SH-SY5Y (cell line): ENCODE data around the gene AAR2.

ENCODE experiments used
- GATA2 ChIP-seq: IDR thresholded peaks from 2 replicates; pipeline ENCODE4 v1.6.1; 2011; ENCODE audit warnings: mild to moderate bottlenecking, low read depth, low read length
- GATA3 ChIP-seq: IDR thresholded peaks from 2 replicates; pipeline ENCODE4 v1.6.1; 2011; ENCODE audit warnings: low read depth, mild to moderate bottlenecking, low read length, moderate library complexity

DNA sequence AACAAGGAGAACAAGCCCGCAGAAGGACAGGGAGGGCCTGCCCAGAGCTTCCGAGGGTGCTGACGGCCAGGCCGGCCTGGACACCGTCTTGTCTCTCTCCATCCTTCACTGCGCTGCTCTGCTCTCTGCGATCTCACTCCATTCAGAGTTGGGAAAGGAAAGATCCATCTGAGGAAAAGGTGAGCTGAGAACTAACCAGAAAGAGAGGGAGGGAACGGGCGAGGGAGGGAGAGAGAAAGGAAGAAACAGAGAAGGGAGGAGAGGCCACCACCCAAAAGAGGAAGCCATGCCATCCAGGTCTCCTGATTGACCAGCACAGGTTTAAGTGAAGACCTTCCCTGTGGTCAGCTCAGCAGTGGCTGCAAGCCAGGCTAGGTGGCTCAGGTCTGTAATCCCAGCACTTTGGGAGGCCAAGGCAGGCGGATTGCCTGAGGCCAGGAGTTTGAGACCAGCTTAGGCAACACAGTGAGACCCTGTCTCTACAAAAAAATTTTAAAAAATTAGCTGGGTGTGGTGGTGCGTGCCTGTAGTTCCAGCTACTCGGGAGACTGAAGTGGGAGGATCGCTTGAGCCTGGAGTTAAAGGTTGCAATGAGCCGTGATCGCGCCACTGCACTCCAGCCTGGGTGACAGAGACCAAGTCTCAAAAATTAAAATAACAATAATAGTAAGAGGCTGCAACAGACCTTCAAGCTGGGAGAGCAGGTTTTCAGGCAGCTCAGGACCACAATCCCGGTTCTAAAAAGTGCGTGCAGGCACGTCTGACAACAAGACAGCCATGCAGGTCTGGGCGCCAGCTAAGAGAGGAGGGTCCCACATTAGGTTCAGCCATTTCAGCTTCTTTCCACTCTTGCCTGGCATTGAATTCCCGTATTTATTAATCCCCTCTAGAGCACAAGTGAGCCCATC, 35.6 kb downstream of the AAR2 start:
- TF ChIP-seq GATA3 = no peak
- no peak for TF ChIP-seq GATA2
